Uterus (tissue), 2 donors: Measurements from ENCODE around the gene MSI1.

ENCODE experiments used
- CTCF ChIP-seq, 4 experiments: fragments of 200-600 bp in 2 of 4; fragments of 450-650 bp in 2 of 4; sonication (generic) in 2 of 4; IDR thresholded peaks; one replicate each; pipeline ENCODE4 v1.5.1; 2016 to 2019; ENCODE audit warnings: antibody characterized with exemption in 4 of 4, mild to moderate bottlenecking in 2 of 4, moderate library complexity in 1 of 4
- POLR2A ChIP-seq, 2 donors: fragments of 450-650 bp; IDR thresholded peaks; one replicate each; pipeline ENCODE4 v1.6.1; 2016; ENCODE audit warnings: antibody characterized with exemption in 2 of 2, mild to moderate bottlenecking in 1 of 2, moderate library complexity in 1 of 2

GRCh38 chr12:120346031-120346430 is 22.9 kb downstream of the MSI1 start:
- no peak for TF ChIP-seq CTCF (IDR thresholded peaks at IDR 0.05)
- TF ChIP-seq POLR2A (IDR thresholded peaks at IDR 0.05) = no peak
